B cell (primary cell): ENCODE data around the gene AHDC1. TPM values are rescaled to one million over a fixed set of nuclear protein-coding genes. Genes with fewer than 3 reads are reported as not detected.
A peak's percentile ranks its signal among the peaks of the same experiment; 100 is the strongest.

Experiments used
- ATAC-seq: fragments of 200-7000 bp; cut with Tn5 transposase; one replicate; pipeline ENCODE4 v1.10.0; 2021; ENCODE audit warnings: low read depth, mild to moderate bottlenecking, moderate number of reproducible peaks, moderate library complexity
- CTCF ChIA-PET: fragments of 350-600 bp; sonication (Branson Sonifier 250); formaldehyde crosslinking; loops from one replicate; lab custom pipeline; 2021; ENCODE audit warnings: antibody characterized with exemption, inconsistent platforms; lab: Charles Lee
- POLR2A ChIA-PET: fragments of 350-600 bp; sonication (Branson Sonifier 250); formaldehyde crosslinking; loops from one replicate; lab custom pipeline; 2021; ENCODE audit warnings: antibody characterized with exemption; lab: Charles Lee
- DNase-seq: peaks from one replicate; pipeline ENCODE4 v3.0.0; 2013
- H2AFZ ChIP-seq: 2 replicates; pipeline ENCODE4 v1.6.1; 2012; ENCODE audit warnings: mild to moderate bottlenecking, low read depth, low read length; ENCODE audit not compliant: insufficient read depth, poor library complexity, severe bottlenecking
- H3K27ac ChIP-seq, 2 donors: 1 replicate in 1 of 2; 2 replicates in 1 of 2; pipeline ENCODE4 v1.5.1; 2012 to 2013; ENCODE audit warnings: low read length in 2 of 2, mild to moderate bottlenecking in 2 of 2, moderate library complexity in 1 of 2
- H3K27me3 ChIP-seq, 4 experiments: fragments of 200-600 bp in 1 of 4; sonication (generic) in 1 of 4; replicated peaks in 1 of 4; 1 replicate in 2 of 4; 2 replicates in 2 of 4; pipeline versions ENCODE4 v1.6.1 to v1.7.0; 2013 to 2016; ENCODE audit warnings: low read length in 3 of 4, mild to moderate bottlenecking in 2 of 4, mixed read lengths in 1 of 4, moderate library complexity in 1 of 4; ENCODE audit not compliant: insufficient read depth in 4 of 4, control insufficient read depth in 3 of 4; ENCODE audit errors: control extremely low read depth in 1 of 4
- H3K36me3 ChIP-seq, 2 experiments: replicated peaks in 1 of 2; 1 replicate in 1 of 2; 2 replicates in 1 of 2; pipeline versions ENCODE4 v1.6.1 to v1.7.1; 2013; ENCODE audit warnings: low read length in 1 of 2; ENCODE audit not compliant: insufficient read depth in 2 of 2, control insufficient read depth in 1 of 2; ENCODE audit errors: control extremely low read depth in 1 of 2, extremely low read depth in 1 of 2
- H3K4me1 ChIP-seq, 2 donors: fragments of 200-600 bp in 1 of 2; sonication (generic) in 1 of 2; 1 replicate in 1 of 2; 2 replicates in 1 of 2; pipeline versions ENCODE4 v1.5.1 to v1.6.1; 2013 to 2017; ENCODE audit warnings: low read length in 2 of 2; ENCODE audit not compliant: control insufficient read depth in 2 of 2, insufficient read depth in 2 of 2
- H3K4me2 ChIP-seq: replicated peaks from 2 replicates; pipeline ENCODE3; 2012; ENCODE audit warnings: mild to moderate bottlenecking, low read depth, low read length; ENCODE audit not compliant: poor library complexity, severe bottlenecking
- H3K4me3 ChIP-seq, 5 experiments: fragments of 200-600 bp in 1 of 5; sonication (generic) in 1 of 5; 1 replicate in 3 of 5; 2 replicates in 2 of 5; pipeline versions ENCODE4 v1.5.1 to v1.7.0; 2011 to 2016; ENCODE audit warnings: low read length in 4 of 5, mild to moderate bottlenecking in 4 of 5, low read depth in 2 of 5, control low read depth in 1 of 5, moderate library complexity in 1 of 5; ENCODE audit not compliant: insufficient read depth in 1 of 5; ENCODE audit errors: control extremely low read depth in 1 of 5, extremely low read depth in 1 of 5
- H3K79me2 ChIP-seq: fragments of 200-600 bp; sonication (generic); one replicate; pipeline ENCODE4 v1.6.0; 2016; ENCODE audit warnings: low read length; ENCODE audit not compliant: control insufficient read depth, insufficient read depth
- H3K9ac ChIP-seq: fragments of 200-600 bp; sonication (generic); 2 replicates; pipeline ENCODE4 v1.6.1; 2017; ENCODE audit warnings: mild to moderate bottlenecking, low read length, moderate library complexity
- H3K9me3 ChIP-seq, 3 donors: one replicate each; pipeline versions ENCODE4 v1.6.1 to v1.7.1; 2013; ENCODE audit warnings: low read length in 2 of 3; ENCODE audit not compliant: control insufficient read depth in 2 of 3, insufficient read depth in 1 of 3; ENCODE audit errors: control extremely low read depth in 1 of 3
- H4K20me1 ChIP-seq: 2 replicates; pipeline ENCODE4 v1.6.0; 2012; ENCODE audit warnings: mild to moderate bottlenecking, low read length; ENCODE audit not compliant: insufficient read depth, control insufficient read depth, poor library complexity, severe bottlenecking
- H3K27ac Mint-ChIP-seq: one replicate; pipeline ENCODE4 v1.8.0; 2021; ENCODE audit warnings: mixed read lengths
- H3K27me3 Mint-ChIP-seq: one replicate; pipeline ENCODE4 v1.8.0; 2021; ENCODE audit warnings: mixed read lengths
- H3K4me1 Mint-ChIP-seq: one replicate; pipeline ENCODE4 v1.8.0; 2021; ENCODE audit warnings: mixed read lengths
- H3K4me3 Mint-ChIP-seq: one replicate; pipeline ENCODE4 v1.8.0; 2021; ENCODE audit warnings: mixed read lengths
- H3K9me3 Mint-ChIP-seq: one replicate; pipeline ENCODE4 v1.8.0; 2022; ENCODE audit warnings: mixed read lengths; ENCODE audit not compliant: insufficient read depth
- CTCF ChIP-seq: fragments of 200-600 bp; IDR thresholded peaks from one replicate; pipeline ENCODE4 v1.8.0; 2022; ENCODE audit warnings: antibody characterized with exemption, mild to moderate bottlenecking
- EZH2 ChIP-seq: IDR thresholded peaks from 2 replicates; pipeline ENCODE4 v1.6.1; 2012; ENCODE audit warnings: borderline replicate concordance, low read depth, mild to moderate bottlenecking, moderate library complexity, low read length; ENCODE audit not compliant: insufficient read depth, poor library complexity, severe bottlenecking
- WGBS: methylation state at CpG from one replicate; pipeline ENCODE4 v1.1.5; 2013; ENCODE audit warnings: missing lambda C conversion rate; ENCODE audit not compliant: insufficient coverage; 5-methylcytosine and 5-hydroxymethylcytosine counted together
- intact Hi-C: fragments of 100-400 bp; cut with micrococcal nuclease; formaldehyde crosslinking; loops from one replicate; pipeline ENCODE4 v1.10.0; 2022
- polyA plus RNA-seq: library from polyadenylated mRNA; depleted of rRNA; stranded (reverse); fragments of >200 nt; gene quantifications from 2 replicates; pipeline ENCODE4 v1.2.3, GENCODE V29; 2012
- total RNA-seq, 2 donors: library from RNA; stranded (reverse); fragments of 120-200 nt in 1 of 2; gene quantifications; 1 replicate in 1 of 2; 2 replicates in 1 of 2; pipeline versions ENCODE4 v1.2.3 to v1.2.4, GENCODE V29; 2013 to 2022

AHDC1 gene
- total and polyA plus RNA-seq, 2 donors (not counting 1 experiment from before 2014, with no cell fraction given): 6.2 to 32.0 TPM

GRCh38 chr1:27563591-27564471, 40.1 kb downstream of the AHDC1 start:
- H3K27ac Mint-ChIP-seq: no peak overlapping the region
- no peak for DNase-seq
- no peaks in the 10 kb centered on the region for H3K27me3 ChIP-seq
- no peak overlapping the region for H3K4me3 ChIP-seq
- H3K4me1 ChIP-seq: peaks cover 23 to 35% of the 10 kb centered on the region in 2 donors
- intact Hi-C loops: no loop called here
- H3K9me3 Mint-ChIP-seq: no peaks in the 10 kb centered on the region
- peaks cover 66% of the 10 kb centered on the region for H3K79me2 ChIP-seq
- H2AFZ ChIP-seq: no peak overlapping the region
- CTCF ChIA-PET: interaction anchor here (0.8 to 2.0 kb wide), 5 partner anchors 10 to 169 kb away, joined by 3 to 8 read pairs (median 4); no protein-coding TSS in a partner anchor
- peaks cover 43% of the 10 kb centered on the region for H4K20me1 ChIP-seq
- WGBS: 41% methylated on average over 4 of the region's 10 CpGs
- no peak overlapping the region for H3K4me3 Mint-ChIP-seq
- H3K9ac ChIP-seq: no peak overlapping the region
- no peaks in the 10 kb centered on the region for H3K9me3 ChIP-seq
- no peak overlapping the region for H3K27ac ChIP-seq
- TF ChIP-seq CTCF: no peak
- no peak for TF ChIP-seq EZH2
- POLR2A ChIA-PET: no interaction called here
- H3K36me3 ChIP-seq: no peaks in the 10 kb centered on the region
- H3K4me1 Mint-ChIP-seq: peaks cover 43% of the 10 kb centered on the region
- H3K4me2 ChIP-seq: peak overlapping the region; percentile 36
- no peaks in the 10 kb centered on the region for H3K27me3 Mint-ChIP-seq
- no peak for ATAC-seq

DNA sequence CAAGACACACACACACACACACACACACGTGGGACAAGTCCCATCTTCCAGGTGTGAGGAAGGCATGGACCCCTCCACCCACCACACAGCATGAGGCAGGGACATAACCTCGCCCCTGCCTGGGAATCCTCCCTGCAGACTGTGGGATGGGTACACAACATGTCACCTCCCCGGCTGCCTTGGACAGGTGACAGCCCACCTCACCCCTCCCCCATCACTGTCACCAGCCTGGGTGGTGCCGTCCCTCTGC, 40.7 kb downstream of the AHDC1 start:
- ATAC-seq: no peak
- no peak overlapping the region for H2AFZ ChIP-seq
- Mint-ChIP-seq H3K4me3 (no peak overlapping the region), H3K4me1 (peaks cover 40% of the 10 kb centered on the region), H3K27ac (no peak overlapping the region), H3K27me3 (no peaks in the 10 kb centered on the region), H3K9me3 (no peaks in the 10 kb centered on the region)
- no peaks in the 10 kb centered on the region for H3K27me3 ChIP-seq
- H4K20me1 ChIP-seq: peaks cover 42% of the 10 kb centered on the region
- H3K4me3 ChIP-seq: no peak overlapping the region
- POLR2A ChIA-PET: no interaction called here
- peak overlapping the region; percentile 36 for H3K4me2 ChIP-seq
- H3K79me2 ChIP-seq: peaks cover 66% of the 10 kb centered on the region
- no peak for DNase-seq
- no peak overlapping the region for H3K27ac ChIP-seq
- 71% methylated on average over 4 of the region's 4 CpGs for WGBS
- CTCF ChIA-PET: interaction anchor here (1.0 to 1.8 kb wide), 3 partner anchors 13 to 168 kb away, joined by 4 to 7 read pairs (median 4); no protein-coding TSS in a partner anchor
- TF ChIP-seq CTCF (no peak), EZH2 (no peak)
- H3K9me3 ChIP-seq: no peaks in the 10 kb centered on the region
- peaks cover 22 to 32% of the 10 kb centered on the region in 2 donors for H3K4me1 ChIP-seq
- H3K9ac ChIP-seq: no peak overlapping the region
- no peaks in the 10 kb centered on the region for H3K36me3 ChIP-seq
- intact Hi-C loops: no loop called here
